GM18861 (cell line): Measurements from ENCODE around the gene GNL3L.
A peak's percentile ranks its signal among the peaks of the same experiment; 100 is the strongest.
"Not testable (repeated sequence)": the region's sequence is repeated elsewhere in the genome, so short reads cannot be mapped to it uniquely, and the experiment has no call there.

Source experiments
- ATAC-seq: cut with Tn5 transposase; IDR thresholded peaks from one replicate; pipeline ENCODE4 v1.9.1; 2021; ENCODE audit not compliant: unreplicated experiment

Gene GNL3L

DNA sequence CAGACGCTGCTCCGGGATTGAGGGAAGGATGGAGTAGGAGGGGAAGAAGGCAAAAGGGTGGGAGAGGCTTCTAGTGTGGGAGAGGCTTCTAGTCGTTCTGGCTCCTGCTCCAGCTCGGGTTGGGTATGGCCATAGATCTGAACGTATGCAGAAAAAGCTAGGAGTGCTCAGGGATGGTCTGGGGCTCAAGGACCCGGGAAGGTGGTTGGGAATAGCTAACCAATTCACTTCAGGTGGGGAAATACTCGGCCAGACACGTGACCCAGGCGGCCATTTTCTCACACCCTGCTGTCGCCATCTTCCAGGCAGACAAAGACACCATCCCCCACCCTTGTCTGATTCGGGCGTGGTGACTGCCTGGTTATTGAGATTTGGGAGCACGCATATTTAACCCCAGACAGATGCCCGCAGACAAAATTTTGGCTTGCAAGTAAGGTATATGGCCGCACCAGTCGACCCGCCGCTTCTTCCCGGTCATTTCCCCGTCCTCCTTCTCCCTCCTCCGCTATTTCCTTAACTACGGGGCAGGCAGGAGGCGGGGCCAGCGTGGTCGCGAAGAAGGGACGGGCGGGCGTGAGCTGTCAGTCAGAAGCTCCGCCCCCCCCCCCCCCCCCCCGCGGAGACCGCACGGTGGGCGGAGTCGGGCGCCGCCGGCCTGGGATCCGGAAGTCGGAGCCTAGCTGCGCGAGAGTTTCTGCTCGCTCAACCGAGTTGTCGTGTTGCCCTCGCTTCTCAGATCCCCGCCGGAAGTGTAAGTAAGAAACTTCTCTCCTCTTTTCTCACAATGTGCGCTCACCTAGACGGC, at the start of gene GNL3L:
TSS of gene GNL3L (plus strand) at position 668 of the 805 bp plus-strand sequence. CDS start 2,348 bp downstream, outside the sequence.
- peak; percentile 84 for ATAC-seq

DNA sequence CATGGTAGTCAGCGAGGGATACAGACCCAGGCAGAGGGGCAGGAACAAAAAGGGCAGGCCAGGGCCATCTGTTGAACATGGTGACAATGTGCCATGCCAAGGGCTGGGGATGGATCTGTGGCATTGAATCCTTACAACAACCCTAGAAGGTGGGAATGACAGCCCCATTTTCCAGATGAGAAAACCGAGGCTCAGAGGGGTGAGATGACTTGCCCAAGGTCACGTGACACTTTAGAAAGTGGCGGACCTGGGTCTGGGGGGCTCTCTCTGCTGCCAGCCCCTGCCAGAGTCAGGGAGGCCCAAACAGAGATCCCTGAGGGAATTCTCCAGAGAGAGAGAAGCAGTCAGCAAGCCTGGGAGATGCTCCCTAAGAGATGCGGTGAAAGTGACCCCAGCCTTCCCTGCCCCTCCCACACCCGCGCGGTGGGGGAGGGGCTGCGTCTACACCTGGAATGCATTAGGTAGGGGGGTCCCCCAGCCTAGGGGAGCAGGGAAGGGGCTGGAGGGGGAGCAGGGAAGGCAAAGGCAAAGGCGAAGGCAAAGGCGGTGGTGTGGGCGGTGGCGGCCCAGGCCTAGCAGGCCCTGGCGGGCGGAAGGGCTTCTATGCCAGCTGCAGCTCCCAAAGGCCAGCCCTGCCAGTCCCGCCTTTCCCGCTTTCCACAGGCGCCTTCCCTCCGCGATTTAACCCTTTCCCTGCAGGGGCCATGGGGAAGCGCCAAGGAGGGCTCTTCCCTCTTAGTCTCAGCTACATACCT, 47.0 kb upstream of the GNL3L start:
- no peak for ATAC-seq

DNA sequence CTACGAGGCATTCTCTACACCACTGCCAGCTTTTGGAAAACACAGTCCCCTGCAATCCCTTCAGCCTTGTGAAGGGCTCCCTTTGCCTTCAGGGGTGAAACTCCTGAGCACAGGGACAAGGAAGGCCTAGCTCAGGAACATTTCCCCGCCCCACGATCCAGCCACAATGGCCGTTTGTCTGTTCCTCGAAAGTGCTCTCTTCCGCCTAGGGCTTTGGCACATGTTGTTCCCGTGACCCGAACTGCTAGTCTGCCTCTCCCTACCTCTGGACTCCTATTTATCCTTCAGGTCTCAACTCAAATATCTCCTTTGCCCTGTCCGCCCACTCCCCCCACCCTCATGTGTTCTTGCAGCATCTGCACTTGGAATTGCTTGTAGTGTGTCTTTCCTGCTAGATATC, 46.1 kb upstream of the GNL3L start:
- ATAC-seq, result no peak

- no peak for ATAC-seq
Observed at GRCh38 chrX:54484666-54485065, 45.4 kb upstream of the GNL3L start.

DNA sequence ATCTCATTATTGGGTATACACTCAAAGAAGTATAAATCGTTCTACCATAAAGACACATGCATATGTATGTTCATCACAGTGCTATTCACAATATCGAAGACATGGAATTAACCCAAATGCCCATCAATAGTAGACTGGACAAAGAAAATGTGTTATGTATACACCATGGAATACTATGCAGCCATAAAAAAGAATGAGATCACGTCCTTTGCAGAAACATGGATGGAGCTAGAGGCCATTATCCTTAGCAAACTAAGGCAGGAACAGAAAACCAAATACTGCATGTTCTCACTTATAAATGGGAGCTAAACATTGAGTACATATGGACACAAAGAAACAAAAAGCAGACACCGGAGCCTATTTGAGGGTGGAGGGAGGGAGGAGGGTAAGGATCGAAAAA, 40.2 kb upstream of the GNL3L start:
- not testable (repeated sequence) for ATAC-seq

- no peak for ATAC-seq
Observed at GRCh38 chrX:54492340-54492739, 37.7 kb upstream of the GNL3L start.

DNA sequence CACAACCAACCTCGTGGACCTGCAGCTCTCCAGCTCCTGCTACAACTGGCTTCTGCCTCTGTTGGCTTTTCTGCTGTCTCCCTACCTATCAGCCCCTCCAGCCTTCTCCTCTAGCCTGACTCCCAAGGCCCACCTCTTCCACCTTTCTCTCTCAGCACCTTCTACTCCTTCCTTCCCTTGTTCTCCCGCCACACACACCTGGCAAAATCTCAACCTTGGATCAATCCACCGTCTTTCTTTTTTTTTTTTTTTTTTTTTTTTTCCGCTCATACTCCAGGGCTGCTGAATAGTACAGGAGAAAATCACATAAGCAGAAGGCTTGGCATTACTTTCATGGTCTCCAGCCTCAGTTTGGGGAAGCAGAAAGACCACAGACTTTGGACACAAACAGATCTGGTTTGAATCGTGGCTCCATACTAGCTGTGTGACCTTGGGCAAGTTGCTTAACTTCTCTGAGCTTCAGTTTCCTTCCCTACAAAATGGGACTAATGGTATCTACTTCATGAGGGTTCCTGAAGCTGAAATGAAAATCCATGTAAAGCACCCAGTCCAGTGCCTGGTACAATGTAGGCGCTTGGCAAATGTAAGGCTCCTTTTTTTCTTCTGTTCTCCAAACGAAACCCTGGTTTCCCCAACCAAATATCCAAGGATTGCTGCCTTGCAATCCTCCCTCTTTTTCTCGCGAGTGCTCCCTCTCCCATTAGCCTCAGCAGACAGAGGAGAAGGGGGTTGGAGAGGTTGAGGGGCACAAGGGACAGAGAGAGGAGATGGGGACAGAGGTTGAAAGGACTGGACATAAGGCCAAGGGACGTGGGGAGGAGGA, 35.6 kb upstream of the GNL3L start:
- ATAC-seq, result no peak

DNA sequence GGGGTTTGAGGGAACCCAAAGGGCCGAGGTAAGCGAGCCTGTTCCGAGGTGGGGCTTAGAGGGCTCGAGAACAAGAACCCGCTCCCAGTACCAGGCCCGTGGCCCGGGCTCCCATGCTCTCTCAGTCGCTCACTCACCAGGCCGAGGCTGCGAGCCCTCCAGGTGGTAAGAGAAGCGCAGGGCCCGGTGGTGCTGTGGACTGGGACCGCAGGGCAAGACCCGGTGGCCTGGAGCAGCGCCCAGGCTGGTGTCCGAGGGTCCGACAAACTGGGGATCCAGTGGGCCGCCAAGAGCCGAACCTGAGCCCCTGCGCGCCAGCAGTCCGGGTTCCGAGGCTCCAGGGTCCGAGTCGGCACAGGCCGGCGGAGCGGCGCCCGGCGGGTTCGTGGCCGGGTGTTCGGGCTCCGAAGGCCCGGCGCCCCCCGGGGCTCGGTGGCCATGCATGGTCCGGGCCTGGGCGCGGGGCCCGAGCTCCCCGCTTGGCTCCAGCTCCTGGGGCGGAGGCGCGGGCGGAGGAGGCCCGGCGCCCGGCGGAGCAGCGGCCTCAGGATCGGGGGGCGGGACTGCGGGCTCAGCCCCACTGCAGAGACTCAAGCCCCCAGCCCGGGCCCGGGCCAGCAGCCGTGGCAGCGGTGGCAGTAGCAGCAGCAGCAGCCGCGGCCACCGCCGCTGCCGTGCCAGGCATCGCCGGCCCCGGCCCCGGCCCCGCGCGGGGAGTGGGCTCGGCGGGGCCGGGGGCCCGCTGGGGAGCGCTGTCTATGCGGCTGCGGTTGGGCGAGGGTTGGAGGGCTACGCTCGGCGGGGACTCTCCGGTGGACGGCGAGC, 34.8 kb upstream of the GNL3L start:
- ATAC-seq, result no peak

GRCh38 chrX:54495814-54496516, 34.1 kb upstream of the GNL3L start, which contains the start of gene FGD1:
Gene FGD1, minus strand, starts transcription at chrX:54496234. Its CDS starts 802 bp downstream, at chrX:54495432.
- ATAC-seq, result no peak

- no peak for ATAC-seq
Observed at GRCh38 chrX:54496517-54496852, 33.5 kb upstream of the GNL3L start.

GRCh38 chrX:54496936-54497335, 33.1 kb upstream of the GNL3L start:
- no peak for ATAC-seq

DNA sequence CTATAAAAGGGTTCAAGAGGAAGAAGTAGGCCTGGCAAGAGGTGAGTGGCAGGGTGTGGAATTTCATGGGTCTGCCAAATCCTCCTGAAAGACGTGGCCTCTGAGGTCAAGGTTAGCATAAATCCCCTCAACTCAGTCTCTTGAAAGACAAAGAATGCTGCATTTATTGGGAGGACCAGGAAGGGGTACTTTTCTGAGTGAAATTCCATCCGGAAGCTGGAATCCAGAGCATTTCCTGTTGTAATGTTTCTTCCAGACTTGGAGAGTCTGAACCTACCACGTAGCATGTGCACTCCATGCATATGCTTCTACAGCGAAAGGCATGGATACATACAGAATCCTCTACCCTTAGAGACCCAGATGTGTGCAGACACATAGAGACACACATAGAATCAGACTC, 20.6 kb upstream of the GNL3L start:
- ATAC-seq, result no peak

DNA sequence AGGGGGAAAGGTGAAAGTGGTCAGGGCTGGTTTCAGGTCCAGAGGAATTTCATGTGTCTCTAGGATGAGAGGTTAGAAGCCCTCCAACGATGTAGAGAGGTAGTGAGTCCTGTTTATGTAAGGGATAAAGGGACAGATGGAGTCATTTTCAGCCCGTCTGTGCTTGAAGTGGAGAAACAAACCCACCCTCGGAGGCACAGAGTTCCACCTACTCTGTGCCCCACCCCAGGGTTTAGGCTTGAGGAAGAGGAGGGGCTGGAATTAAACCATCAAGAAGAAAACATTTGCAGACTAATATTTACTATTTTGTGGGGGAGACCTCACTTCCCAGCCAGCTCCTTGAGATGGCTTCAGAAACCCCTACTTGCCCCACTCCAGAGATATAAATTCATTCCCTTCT, 868 bp upstream of the GNL3L start:
- no peak for ATAC-seq

GRCh38 chrX:54530357-54530900, 410 bp downstream of the GNL3L start:
- ATAC-seq, result no peak

DNA sequence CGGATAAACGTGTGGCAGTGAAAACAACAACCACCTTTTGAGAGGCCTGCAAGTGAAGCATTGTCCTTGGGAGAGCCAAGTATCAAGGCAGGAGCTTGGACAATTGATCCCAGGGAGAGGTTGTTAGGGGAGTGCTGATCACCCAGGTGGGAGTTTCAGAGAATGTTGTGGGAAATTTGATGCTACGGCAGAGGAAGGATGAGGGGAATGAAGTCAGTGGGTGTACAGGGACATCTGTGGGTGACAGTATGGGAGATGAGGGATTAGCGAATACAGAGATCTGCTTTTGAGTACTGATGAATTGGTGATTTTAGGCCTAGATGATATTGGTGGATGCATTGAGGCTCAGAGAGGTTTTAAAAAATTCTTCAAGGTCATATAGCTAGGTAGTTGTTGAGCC, 4.3 kb downstream of the GNL3L start:
- ATAC-seq, result no peak

DNA sequence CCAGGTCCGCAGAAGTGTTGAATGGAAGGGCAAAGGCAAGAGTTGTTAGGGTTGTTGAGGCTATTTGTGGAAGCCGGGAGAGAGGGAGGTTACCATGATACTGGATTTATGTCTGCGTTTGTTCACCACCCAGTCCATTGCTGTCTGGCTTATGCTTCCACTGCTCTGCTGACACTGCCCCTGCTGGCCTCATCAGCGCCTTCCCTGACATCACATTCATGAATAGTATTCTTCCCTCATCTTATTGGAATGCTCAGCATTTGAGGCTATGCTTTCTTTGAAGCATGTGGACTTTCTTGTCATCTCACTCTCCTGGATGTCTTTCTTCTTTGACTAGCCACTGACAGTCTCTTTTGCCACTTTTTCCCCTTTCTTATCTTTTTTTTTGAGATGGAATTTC, 10.3 kb downstream of the GNL3L start:
- no peak for ATAC-seq

DNA sequence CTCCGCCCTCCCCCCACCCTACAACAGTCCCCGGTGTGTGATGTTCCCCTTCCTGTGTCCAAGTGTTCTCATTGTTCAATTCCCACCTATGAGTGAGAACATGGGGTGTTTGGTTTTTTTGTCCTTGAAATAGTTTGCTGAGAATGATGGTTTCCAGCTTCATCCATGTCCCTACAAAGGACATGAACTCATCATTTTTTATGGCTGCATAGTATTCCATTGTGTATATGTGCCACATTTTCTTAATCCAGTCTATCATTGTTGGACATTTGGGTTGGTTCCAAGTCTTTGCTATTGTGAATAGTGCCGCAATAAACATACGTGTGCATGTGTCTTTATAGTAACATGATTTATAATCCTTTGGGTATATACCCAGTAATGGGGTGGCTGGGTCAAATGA, 12.2 kb downstream of the GNL3L start:
- not testable (repeated sequence) for ATAC-seq

DNA sequence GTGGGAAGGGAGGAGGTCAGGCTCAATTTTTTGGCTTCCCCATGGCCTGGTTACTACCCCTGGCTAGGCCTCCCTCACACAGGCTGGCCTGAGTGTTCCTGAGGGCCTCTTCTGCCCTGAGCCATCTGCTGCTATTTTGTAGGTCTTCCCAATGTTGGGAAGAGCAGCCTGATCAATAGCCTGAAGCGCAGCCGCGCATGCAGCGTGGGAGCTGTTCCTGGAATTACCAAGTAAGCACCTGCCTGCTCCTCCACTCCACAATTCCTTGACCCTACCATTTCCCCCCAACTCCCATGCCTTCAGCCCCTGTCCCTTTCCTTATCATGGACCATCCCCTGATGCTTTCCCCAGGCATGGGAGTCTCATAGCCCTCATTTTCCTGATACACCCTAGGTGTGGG, 20.8 kb downstream of the GNL3L start:
- no peak for ATAC-seq

DNA sequence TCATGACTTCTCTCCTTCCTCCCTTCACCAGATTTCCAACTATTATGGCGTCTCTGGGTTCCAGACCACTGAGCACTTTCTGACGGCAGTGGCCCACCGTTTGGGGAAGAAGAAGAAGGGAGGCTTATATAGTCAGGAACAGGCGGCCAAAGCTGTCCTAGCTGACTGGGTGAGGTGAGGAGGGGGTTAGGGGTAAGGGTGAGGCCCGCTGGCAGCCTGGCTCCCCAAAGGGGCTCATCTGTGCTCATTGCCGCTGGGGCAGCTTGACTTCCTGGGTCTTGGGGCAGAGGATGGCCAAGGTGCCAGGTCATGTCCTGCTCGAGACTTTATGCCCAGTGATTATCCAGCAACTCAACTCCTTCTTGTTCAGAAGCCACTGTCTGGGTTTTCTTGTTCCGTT, 21.8 kb downstream of the GNL3L start:
- ATAC-seq, result no peak

DNA sequence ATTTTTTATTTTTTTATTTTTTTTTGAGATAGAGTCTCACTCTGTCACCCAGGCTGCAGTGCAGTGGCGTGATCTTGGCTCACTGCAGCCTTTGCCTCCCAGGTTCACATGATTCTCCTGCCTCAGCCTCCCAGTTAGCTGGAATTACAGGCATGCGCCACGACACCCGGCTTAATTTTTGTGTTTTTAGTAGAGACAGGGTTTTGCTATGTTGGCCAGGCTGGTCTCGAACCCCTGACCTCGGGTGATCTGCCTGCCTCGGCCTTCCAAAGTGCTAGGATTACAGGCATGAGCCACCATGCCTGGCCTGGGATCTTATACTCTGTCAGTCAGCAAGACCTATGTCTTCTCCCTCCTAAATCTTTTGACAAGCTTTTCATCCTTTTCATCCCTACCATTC, 25.0 kb downstream of the GNL3L start:
- ATAC-seq, result not testable (repeated sequence)
